ENCODE measurements around the gene PCBP4.
"Not testable (repeated sequence)": the region's sequence is repeated elsewhere in the genome, so short reads cannot be mapped to it uniquely, and the experiment has no call there.

PCBP4 gene

DNA sequence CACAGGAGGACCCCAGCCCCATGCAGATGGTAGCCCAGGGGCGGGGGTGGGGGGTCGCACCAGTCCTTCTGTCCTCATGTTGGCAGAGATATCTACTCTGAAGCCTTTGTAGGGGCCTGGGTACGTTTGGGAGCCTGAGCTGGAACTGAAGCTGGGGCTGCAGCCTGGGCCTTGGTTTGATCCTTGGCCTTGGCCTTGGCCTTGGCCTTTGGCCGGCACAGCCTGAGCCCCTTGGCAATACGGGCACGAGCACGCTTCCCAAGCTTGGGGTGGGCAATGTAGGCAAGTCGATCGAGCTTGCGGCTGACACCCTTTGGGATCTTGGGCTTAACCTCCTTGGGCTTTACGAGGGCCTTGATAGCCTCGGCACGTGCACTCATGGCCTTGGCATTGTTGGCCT is 26.4 kb upstream of the PCBP4 start:
- not testable (repeated sequence) for DNase-seq

DNA sequence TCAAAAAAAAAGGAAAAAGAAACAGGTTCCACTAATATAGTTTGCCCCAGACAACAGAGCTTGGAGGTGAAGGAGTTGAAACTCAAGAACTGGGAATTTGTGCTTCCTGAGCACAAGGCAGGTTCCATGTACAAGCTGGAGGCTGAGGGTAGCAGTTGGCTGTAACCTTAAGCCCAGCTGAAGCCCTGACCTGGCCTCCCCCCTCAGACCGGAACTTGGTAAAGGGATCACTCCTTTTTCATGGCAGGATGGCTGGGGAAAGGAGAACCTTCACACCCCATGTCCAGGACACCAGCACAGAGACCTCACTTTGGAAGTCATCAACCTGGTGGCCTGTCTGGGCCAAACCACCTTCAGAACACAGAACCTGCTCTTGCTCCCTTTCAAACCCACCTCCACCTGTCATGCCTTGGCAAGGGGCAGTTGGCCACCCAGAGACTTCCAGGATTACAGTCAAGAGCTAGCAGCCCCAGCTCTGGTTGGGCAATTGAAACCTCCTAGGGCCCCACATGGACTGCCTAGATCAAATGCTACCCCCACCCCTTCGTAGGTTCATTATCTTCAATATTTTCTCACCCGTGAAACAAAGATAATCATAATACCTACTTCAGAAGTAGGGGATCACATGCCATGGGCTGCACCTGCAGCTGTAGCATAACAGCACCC is 24.9 kb upstream of the PCBP4 start:
- DNase-seq: no peak

DNA sequence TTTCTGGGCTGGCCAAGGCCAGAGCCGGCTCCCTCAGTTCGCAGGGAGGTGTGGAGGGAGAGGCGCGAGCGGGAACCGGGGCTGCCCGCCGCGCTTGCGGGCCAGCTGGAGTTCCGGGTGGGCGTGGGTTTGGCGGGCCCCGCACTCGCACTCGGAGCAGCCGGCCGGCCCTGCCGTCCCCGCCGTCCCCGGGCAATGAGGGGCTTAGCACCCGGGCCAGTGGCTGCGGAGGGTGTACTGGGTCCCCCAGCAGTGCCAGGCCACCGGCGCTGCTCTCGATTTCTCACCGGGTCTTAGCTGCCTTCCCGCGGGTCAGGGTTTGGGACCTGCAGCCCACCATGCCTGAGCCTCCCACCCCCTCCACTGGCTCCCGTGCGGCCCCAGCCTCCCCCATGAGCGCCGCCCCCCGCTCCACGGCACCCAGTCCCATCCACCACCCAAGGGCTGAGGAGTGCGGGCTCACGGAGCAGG is 23.3 kb upstream of the PCBP4 start:
- DNase-seq: not testable (repeated sequence)

DNA sequence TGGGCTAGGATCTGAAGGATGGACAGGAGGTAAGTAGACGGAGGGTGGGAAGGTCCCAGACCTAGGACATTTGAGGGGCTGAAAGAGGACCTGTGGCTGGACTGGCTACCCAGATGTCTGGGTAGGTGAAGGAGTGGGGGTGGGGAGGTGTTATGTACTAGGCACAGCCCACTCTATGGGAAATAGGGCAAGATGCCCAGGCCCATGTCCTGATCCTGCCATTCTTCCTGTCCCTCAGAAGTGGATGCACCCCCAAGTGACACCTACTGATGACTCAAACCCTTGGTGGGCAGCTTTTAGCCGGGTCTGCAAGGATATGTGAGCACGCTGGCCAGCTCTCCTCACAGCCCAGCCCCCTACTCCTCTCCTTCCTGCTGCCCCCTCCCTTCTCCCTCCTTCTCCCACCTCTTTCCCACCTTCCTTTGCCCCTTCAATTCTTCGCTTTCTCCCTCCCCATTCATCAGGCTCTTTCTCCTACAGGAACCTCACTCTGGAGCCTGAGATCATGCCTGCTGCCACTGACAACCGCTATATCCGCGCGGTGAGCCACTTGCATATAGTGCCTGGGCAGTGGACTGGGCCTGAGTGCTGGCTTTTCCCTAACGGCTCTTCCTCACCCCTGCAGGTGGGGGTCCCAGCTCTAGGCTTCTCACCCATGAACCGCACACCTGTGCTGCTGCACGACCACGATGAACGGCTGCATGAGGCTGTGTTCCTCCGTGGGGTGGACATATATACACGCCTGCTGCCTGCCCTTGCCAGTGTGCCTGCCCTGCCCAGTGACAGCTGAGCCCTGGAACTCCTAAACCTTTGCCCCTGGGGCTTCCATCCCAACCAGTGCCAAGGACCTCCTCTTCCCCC is 21.3 kb upstream of the PCBP4 start:
- no peak for DNase-seq

DNA sequence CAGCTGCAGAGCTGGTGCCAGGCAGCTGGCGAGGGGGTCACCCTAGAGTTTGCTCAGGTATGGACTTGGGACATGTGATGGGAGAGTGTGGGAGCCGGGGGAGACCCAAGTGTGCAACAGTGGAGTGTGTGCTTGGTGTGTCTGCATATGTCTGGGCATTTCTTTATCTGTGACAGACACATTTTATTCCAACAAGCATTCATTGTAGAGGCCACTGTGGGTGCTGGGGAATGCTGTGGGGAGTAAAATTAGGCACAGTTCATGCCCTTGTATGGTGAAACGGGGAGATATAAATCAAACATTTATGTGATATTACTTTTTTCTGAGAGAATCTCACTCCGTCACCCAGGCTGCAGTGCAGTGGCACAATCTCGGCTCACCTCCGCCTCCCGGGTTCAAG is 20.3 kb upstream of the PCBP4 start:
- DNase-seq: no peak

DNA sequence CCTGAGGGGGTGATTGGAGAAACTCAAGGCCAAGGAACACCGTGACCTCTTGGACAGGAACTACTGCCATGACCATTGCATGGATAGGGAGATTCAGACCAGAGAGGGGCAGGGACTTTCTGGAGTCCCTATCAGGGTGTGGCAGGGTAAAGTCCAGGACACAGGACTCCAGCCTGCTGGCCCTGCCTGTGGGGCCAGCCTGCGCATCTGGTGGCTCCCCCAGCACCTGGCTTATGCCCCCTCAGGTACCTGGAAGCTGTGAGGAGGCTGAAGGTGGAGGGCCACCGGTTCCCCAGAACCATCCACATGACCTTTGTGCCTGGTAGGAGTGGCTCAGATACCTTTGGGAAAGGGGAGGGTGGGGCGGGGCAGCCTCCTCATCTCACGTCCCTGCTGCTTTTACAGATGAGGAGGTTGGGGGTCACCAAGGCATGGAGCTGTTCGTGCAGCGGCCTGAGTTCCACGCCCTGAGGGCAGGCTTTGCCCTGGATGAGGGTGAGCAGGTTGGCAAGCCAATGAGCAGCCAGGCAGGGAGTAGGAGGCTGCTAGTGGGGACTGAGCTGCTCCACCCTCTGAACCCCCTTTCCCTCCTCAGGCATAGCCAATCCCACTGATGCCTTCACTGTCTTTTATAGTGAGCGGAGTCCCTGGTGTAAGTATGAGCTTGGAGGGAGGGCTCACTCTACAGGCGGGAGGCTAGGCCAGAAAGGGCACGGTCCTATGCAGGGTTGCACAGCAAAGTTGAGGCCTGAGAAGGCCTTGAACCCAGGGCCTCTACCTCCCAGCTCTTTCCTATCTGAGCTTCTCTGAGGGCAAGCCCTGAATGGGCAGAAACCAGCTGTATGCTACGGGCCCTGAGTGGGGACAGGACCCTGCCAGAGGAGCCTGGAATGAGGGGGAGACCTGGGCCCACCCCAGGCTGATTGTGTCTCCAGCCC is 19.0 kb upstream of the PCBP4 start:
- DNase-seq: no peak

DNA sequence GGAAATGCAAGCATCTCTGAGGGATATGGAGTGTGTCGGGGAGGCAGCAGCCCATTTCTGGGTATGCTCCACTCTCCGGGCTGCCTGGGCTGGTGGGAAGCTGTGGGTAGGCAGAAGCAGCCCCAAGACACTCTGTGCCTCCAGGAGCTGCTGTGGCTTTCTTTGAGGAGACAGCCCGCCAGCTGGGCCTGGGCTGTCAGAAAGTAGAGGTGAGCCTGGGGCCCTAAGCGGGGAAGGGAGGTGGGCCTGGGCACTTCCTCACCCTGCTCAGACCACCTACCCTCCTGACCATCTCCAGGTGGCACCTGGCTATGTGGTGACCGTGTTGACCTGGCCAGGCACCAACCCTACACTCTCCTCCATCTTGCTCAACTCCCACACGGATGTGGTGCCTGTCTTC is 17.8 kb upstream of the PCBP4 start:
- no peak for DNase-seq

DNA sequence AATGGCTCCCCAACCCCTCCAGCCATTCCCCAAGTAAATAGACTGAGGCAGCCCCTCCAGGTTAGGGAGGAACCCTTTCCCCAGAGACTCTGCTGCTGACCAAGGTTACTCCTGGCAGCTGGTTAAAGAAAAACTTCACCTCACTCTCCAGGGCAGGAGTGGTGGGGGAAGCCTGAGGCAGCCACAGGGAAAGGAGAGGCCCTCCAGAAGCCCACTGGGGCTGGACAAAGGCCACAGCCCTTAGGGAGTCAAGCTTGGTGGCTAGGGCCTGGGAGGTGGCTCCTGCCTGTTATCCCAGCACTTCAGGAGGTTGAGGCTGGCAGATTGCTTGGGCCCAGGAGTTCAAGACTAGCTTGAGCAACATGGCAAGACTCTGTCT is 17.0 kb upstream of the PCBP4 start:
- no peak for DNase-seq

DNA sequence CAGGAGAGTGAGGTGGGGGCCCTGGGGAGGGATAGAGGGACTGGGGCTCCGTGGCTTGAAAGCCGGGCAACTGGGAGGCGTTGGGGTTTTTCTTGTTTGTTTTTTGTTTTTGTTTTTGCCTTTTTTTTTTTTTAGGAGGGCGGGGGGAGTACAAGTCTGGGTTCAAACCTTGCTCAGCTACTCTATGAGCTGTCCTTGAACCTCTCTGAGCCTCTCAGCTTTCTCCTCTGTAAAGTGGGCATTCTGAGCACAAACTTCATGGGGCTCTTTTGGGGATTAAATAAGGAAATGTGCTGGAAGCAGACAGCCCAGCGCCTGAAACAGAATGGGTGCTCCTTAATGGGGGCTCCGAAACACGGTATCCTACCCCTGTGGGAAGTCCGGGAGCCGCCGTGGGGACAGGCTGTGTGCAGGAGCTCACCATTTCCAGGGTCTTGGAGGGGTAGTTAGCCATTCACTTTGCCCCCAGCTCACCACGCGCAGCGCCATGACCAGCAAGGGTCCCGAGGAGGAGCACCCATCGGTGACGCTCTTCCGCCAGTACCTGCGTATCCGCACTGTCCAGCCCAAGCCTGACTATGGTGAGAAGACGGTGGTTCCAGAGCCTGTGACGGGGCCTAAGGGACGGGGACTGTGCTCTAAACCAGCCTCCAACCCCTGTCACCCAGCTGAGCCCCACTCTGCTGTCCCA is 16.5 kb upstream of the PCBP4 start:
- no peak for DNase-seq

DNA sequence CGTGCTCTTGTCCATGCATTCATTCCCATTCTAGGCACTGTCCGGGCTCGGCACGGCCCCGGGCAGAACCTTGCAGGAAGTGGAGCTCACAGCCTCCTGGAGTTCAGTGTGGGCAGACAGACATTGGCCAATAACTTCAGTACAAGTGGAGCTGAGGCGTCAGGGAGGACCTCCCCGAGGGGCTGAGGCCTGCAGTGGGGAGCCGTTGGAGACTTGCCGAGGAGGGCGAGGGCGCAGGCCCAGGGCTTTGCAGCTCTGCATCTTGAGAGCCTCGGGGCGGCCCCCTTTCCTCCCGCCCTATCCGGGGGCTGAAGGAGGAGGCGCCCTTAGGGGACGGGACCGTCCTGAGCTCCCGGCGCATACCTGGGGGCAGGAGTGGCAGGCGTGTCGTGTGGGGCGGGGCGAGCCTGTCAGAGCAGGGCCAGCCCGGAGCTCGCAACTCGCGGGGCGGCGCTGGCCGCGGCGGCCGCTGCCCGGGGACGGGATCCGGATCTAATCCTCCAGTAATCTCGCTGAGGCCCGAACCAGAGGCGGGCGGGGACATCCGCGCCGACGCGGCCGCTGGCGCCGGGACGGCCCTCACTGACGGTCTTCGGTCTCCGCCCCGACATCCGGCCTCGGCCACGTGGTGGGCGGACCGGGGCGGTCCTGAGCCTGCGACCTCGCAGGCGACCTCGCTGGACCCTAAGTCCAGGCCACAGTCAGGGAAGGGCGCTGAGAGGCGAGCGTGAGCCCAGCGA is 15.8 kb upstream of the PCBP4 start, which contains the start of gene ACY1:
Gene ACY1 (plus strand): TSS at position 698 of the 740 bp plus-strand sequence. CDS start 530 bp downstream, outside the sequence.
- peak; percentile 82 for DNase-seq

DNA sequence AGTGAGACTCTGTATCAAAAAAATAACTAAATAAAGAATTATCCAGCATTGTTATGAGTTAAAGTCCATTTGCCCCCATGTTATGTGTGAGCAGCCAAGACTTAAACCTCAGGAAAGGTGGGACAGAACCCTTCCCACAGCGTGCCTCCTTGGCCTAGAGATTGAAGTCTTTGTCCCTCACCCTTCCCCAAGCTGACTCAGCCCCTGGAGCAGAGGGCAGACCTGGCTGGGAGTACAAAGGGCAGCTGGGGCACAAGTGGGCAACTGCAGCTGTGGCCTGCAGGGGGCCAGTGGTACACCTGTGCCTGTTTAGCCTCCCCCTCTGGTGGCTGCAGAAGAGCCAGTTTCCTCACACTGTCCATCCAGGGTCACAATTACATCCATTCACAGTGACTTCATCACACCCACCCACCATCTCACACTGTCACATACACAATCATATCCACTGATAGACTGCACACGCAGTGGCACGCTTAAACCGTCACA is 15.1 kb upstream of the PCBP4 start:
- DNase-seq: no peak

DNA sequence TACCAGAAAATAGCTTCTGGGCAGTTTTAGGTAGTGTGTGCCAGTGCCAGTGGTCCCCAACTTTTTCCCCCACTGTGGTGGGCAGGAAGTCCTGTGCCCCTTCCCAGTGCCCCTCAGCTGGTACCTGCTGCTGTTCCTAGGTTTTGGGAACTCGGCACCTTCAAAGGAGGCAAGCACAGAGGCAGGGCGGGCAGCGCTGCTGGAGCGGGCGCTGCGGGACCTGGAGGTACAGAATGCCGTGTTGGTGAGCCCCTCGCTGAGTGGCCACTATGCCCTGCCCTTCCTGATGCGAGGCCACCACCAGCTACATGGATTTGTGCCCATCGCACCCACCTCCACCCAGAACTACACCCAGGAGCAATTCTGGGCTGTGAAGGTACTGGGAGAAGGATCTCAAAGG is 13.0 kb upstream of the PCBP4 start:
- no peak for DNase-seq

DNA sequence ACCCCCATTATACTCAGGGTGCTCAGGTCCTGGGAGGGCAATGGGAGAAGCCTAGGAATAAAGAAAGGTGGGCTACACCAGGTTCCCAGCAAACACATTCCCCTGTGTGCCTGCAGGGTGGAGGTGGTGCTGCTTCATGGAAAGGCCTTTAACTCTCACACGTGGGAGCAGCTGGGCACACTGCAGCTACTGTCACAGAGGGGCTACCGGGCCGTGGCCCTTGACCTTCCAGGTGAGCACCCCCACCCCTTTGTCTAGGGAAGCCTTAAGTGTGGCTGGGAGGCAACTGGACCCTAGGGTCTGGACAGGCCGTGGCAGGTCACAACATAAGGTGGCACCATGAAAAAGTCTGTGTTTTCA is 10.9 kb upstream of the PCBP4 start:
- DNase-seq: no peak

DNA sequence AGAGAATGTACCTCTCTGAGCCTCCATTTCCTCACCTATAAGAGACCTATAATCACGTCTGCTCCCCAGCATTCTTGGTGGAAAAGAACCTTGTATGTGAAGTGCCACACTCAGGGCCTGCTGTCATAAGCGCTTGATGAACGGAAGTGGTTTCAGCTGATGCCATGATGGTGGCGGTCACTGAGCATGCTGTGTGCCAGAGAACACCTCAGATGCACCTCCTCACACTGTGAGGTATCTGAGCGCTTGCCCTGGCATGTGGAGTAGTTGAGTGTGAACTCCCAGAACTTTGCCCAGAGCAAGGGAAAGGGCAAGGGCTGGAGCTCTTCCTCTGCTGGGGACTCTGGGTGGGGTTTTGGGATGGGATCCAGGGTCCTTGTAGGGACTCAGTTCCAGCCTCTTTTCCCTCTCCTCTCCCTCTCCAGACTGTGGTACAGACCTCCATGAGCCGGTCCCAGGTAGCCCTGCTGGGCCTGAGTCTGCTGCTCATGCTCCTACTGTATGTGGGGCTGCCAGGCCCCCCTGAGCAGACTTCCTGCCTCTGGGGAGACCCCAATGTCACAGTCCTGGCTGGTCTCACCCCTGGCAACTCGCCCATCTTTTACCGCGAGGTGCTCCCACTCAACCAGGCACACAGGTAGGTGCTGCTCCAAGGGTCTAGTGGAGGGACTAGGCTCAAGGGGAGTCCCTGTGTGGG is 10.3 kb upstream of the PCBP4 start:
- DNase-seq: no peak

DNA sequence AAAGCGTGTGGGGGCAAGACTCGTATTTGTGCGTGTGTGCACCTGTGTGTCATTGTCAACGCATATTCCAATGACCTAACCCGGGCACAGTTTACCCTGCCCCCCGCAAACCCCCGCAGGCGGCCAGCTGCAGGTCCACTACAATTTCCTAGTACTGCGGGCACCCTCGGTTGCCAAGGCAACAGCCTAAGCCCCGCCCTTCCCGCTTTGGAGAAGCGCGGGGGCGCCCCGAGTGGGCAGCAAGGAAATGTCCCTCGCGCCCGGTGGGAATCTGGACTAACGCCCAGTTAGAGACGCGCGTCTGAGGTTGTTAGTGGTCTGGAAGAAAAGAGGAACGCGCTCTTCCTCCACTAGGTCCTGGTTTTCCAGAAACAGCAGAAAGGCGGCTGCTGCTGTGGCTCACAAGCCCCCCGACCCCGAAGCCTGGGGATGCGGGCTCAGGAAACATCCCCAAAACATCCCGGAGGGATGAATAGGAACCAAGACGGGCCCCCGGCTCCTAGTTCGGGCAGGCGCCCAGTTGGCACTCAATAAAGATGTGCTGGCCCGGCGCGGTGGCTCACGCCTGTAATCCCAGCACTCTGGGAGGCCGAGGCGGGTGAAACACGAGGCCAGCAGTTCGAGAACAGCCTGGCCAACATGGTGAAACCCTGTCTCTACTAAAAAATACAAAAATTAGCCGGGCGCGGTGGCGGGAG is 8.7 kb upstream of the PCBP4 start:
- DNase-seq: peak; percentile 63

DNA sequence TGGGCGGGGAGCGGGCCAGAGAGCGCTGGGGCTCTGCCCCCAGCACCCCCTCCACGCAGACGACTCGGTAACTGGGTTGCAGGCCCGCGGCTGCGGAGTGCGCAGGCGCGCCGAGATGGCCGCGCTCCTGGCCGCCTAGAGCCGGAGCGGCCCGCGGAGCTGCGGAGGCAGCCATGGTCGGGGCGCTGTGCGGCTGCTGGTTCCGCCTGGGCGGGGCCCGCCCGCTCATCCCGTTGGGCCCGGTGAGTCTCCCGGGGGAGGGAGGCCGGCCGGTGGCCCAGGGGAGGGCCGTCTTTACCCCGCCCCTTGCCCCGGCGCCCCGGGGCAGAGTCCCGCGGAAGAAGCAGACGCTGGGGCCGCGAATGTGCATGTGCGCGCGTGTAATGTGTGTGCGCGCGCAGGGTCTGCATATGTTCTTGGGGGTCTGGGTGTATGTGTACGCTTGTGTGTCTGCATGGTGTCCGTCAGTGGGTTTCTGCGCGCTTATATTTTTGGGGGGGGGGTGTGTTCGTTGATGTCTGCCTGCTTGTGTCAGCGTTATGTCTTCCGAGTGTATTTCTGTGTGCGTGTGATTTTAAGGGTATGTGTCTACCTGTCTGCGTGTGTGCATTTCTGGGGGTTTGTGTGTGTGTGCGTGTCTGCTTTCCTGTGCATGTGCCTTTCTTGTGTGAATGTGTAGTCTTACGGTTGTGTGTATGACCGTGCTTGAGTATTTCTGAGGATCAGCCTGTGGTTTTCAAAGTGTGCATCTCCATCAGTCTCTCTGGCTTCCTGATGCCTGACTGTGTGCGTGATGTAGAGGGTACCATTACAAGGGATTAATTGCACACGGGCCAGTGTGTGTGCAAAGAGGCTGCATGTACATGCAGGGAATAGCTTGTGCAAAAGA is 8.0 kb upstream of the PCBP4 start, which contains the start of gene ABHD14A:
Gene ABHD14A (plus strand): TSS at position 102 of the 889 bp plus-strand sequence. CDS start 72 bp downstream, at position 174.
- DNase-seq: peak; percentile 67

DNA sequence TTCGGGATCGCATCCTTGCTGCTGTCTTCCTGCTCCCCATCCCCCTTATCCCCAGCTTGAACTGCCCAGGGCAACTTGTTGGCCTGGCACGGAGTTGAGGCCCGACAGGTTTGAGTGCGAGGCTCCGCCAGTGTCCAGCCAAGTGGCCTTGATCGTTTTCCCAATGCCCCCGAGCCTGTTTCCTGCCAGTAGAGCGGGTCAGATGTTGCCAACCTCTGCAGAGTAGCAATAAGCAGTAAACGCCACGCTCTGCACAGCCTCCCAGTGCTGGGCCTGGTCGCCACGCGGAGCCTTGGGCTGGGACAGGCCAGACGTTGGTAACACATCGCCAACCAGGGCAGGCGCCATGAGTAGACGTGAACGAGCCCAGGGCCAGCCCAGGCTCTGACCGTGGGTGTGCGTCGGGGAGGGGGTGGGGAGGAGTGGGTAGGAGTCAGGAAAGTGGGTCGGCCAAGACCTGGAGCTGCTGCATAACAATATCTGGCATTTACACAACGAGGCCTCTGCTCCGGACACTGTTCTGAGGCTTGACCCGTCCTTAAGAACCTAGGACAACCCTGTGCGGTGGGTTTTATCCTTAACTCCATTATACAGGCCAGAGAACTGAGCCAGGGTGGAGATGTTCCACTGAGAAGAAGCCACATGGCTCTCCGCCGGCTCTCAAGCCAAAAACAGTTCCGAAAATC is 7.2 kb upstream of the PCBP4 start:
- no peak for DNase-seq

DNA sequence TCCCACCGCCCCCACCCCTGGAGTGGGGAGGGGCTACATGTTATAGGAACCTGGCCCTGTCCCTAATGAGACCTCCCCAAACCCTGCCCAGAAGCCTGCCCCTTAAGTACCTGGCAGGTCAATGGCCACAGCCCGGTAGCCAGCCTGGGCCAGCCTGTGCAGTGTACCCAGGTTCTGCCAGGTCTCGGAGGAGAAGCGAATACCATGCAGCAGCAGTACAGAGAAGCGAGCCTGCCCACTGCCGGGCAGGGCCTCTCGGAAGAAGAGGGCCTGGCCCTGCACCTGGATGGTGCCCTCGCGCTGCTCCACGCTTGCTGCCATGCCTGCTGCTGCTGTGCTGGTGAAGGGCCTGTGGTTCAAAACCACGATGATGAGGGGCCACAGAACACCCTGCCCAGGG is 4.1 kb upstream of the PCBP4 start:
- no peak for DNase-seq

Measured in fibroblast of skin of right biceps (primary cell).